GM21786 (cell line): ENCODE data around the gene DUSP19.

Source experiments
- ATAC-seq: cut with Tn5 transposase; IDR thresholded peaks from one replicate; pipeline ENCODE4 v1.9.1; 2021; ENCODE audit not compliant: unreplicated experiment

Gene DUSP19

DNA sequence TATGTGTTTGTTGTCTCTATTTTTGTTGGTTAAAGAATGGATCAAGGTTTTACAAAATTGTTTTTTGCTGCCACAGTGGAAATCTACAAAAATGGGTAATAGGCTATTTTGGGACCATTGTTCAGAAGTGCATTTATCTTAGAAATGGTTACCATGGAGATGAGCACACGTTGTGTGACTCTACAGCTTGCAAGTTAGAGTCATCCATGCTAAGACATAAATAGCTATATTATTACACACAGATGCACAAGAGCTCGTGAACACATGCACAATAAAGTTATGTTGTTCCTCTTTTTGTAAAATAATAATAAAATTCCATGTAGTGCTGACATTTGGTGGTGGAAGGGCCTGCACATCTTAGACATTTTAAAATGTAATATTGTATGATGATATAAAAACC, 15.5 kb upstream of the DUSP19 start:
- no peak for ATAC-seq

- no peak for ATAC-seq
These were observed 10.0 kb upstream of the DUSP19 start for GRCh38 chr2:183068561-183068960.

- no peak for ATAC-seq
These were observed 9.4 kb upstream of the DUSP19 start for GRCh38 chr2:183069174-183069573.

GRCh38 chr2:183070942-183071844, 7.4 kb upstream of the DUSP19 start:
- ATAC-seq = no peak

- ATAC-seq = no peak
These were observed 6.4 kb upstream of the DUSP19 start for GRCh38 chr2:183072177-183072576.

GRCh38 chr2:183078163-183078463, 434 bp upstream of the DUSP19 start:
- ATAC-seq = no peak

DNA sequence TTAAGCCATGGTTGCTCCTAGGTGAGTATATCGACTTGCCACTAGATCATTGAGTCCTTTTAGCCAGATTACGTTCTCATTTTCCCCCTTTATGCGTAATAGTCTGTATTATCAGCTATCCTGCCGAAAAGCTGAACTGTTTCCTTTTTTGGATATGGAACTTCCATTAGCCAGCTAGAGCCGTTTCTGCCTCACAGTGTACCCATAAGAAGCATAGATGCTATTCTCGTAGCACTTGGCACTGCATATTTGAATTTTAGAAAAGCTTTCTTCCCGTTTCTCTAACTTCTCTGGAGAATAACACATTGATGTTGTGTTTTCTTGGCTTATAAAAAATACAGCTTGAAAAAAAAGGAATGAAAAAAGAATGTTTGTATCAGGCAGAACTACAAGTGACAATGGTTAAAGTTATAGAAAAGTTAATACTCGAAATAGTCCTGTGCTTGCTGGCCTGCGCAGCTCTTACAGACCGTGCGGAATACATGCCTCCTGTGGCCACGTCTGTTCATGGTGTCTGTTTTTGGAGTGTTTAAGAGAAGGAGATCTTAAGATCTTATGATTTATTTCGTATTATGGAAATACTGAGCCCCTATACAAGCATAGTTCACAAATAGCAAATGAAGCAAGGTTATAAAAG, 710 bp downstream of the DUSP19 start:
- ATAC-seq = peak; percentile 12

GRCh38 chr2:183081911-183082310, 3.4 kb downstream of the DUSP19 start:
- ATAC-seq = no peak

GRCh38 chr2:183088061-183088460, 9.5 kb downstream of the DUSP19 start:
- ATAC-seq = peak; percentile 33

- peak; percentile 50 for ATAC-seq
These were observed 10.8 kb downstream of the DUSP19 start for GRCh38 chr2:183089192-183089851.

DNA sequence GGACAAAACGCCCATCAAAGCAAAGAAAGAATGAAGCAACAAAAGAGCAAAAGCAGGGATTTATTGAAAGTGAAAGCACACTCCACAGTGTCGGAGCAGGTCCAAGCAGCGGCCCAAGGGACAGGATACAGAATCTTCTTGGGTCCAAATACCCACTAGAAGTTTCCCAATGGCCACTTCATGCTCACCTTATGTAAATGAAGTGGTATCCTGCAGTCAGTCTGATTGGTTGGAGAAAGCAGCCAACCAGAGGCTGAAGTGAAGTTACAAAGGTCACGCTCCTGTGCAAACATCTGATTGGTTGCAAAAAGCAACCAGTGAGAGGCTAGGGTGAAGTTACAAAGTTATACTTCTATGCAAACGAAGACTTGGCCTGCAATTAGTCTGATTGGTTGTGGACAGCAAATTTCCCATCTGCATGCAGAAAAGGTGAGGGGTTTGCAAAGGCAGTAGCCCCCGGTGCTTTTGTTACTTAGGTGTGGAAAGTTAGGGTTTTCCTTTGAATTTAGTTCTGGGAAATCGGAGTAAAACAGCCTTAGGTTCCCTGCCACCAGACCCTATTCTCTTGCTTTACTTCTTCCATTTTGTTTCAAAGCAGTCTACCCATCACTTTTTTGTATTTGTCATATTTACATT, 12.9 kb downstream of the DUSP19 start:
- no peak for ATAC-seq

GRCh38 chr2:183091954-183092345, 13.4 kb downstream of the DUSP19 start:
- ATAC-seq = no peak

GRCh38 chr2:183093857-183094657, 15.5 kb downstream of the DUSP19 start:
- peak; percentile 75 for ATAC-seq

GRCh38 chr2:183105402-183106134, 27.0 kb downstream of the DUSP19 start:
- ATAC-seq = no peak

DNA sequence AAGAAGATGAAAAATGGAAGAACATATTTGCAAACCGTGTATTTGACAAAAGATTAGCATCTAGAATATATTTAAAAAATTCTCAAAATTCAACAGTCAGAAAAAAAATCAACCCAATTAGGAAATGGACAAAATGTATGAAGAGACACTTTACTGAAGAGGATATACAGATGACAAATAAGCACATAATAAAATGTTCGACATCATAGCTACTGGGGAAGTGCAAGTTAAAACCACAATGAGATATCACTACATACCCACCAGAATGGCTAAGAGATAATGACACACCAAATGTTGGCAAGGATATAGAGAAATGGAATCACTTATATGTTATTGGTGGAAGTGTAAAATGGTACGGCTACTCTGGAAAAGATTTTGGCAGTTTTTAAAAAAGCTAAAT, 34.0 kb downstream of the DUSP19 start:
- no peak for ATAC-seq

DNA sequence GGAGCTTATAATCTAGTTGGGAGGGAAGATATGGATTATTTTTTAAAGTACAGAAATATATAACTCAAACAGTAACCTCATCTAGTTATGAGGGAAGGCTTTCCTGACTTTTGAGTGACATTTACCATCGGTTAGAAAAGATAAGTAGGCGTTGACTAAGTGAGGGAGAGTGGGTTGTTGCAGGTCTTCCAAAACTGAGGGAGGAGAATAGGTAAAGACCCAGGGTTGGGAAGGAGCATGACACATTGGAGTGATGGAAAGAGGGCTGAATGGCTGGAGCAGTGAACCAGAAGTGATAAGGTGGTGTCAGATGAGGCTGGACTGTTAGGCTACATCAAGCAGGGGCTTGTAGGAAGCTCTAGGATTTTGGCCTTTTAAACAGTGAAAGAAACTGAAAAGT, 35.1 kb downstream of the DUSP19 start:
- no peak for ATAC-seq

- no peak for ATAC-seq
These were observed 38.7 kb downstream of the DUSP19 start for GRCh38 chr2:183117226-183117625.

DNA sequence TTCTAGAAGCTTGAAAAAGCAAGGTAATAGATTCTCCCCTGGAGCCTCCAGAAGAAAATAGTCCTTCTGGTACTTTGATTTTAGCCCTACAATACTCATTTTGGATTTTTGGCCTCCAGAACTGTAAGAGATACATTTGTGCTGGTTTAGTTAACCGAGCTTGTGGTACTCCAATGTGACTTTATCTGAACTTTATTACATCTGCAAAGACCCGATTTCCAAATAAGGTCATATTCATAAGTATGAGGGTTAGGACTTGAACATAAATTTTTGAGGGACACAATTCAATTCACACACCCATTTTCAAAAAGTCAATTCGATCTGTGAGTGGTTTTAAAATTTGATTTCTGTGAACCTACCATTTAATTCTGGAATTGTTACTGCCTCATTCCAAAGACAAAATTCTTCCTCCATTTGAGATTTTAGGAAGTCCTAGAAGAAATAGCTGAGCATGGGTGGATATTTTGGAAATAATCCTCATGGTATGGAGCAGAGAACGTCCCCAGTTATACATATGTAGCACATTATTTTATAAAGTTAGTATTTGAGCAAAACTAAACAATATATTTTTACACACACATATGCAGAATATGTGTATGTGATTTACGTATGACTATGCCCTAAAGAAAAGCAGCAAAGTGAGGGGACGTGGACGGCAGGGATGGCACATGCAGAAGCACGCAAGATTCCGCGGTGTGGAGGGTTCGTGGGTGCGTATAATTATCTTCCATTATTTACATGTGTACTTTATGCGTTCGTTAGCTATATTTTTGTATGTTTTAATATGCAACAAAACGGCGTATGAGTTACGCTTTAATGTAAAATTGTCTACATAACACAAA, 44.8 kb downstream of the DUSP19 start:
- no peak for ATAC-seq

- peak; percentile 32 for ATAC-seq
These were observed 45.3 kb downstream of the DUSP19 start for GRCh38 chr2:183123959-183124221.
